ENCODE data around the gene SPSB1. TPM values are rescaled to one million over a fixed set of nuclear protein-coding genes. Genes with fewer than 3 reads are reported as not detected.
A peak's percentile ranks its signal among the peaks of the same experiment; 100 is the strongest.

The SPSB1 gene
- total RNA-seq, 1 donor: 23.2 TPM

GRCh38 chr1:9352377-9353134 lies 59.9 kb downstream of the SPSB1 start:
- Histone ChIP-seq H3K36me3 (ENCODE audit: insufficient read depth, low read length) (peaks cover 18% of the 10 kb centered on the region), H3K27ac (ENCODE audit: low read depth, low read length) (no peak overlapping the region), H3K27me3 (ENCODE audit: insufficient read depth, low read length) (no peaks in the 10 kb centered on the region), H3K4me2 (ENCODE audit: insufficient read depth, low read length) (no peak overlapping the region), H4K20me1 (ENCODE audit: insufficient read depth, low read length) (peaks cover 60% of the 10 kb centered on the region), H3K79me2 (ENCODE audit: insufficient read depth, low read length) (peaks cover 89% of the 10 kb centered on the region), H3K4me1 (ENCODE audit: insufficient read depth, low read length) (no peaks in the 10 kb centered on the region), H2AFZ (ENCODE audit: low read length) (no peak overlapping the region), H3K9me3 (ENCODE audit: low read depth, low read length) (no peaks in the 10 kb centered on the region), H3K4me3 (ENCODE audit: insufficient read depth, low read length) (no peak overlapping the region)
- DNase-seq (ENCODE audit: insufficient read length, low spot score, missing footprints): peak; percentile 74
- no peak for TF ChIP-seq CTCF (IDR thresholded peaks at IDR 0.05; ENCODE audit: extremely low read depth, low read depth, low read length)

- H3K36me3 ChIP-seq (ENCODE audit: insufficient read depth, low read length): peaks cover 20% of the 10 kb centered on the region
- no peak overlapping the region for H3K27ac ChIP-seq (ENCODE audit: low read depth, low read length)
- no peak overlapping the region for H3K4me3 ChIP-seq (ENCODE audit: insufficient read depth, low read length)
- peaks cover 84% of the 10 kb centered on the region for H3K79me2 ChIP-seq (ENCODE audit: insufficient read depth, low read length)
- no peaks in the 10 kb centered on the region for H3K9me3 ChIP-seq (ENCODE audit: low read depth, low read length)
- DNase-seq (ENCODE audit: insufficient read length, low spot score, missing footprints): no peak
- H3K4me2 ChIP-seq (ENCODE audit: insufficient read depth, low read length): no peak overlapping the region
- H2AFZ ChIP-seq (ENCODE audit: low read length): no peak overlapping the region
- H4K20me1 ChIP-seq (ENCODE audit: insufficient read depth, low read length): peaks cover 56% of the 10 kb centered on the region
- H3K4me1 ChIP-seq (ENCODE audit: insufficient read depth, low read length): no peaks in the 10 kb centered on the region
- TF ChIP-seq CTCF (IDR thresholded peaks at IDR 0.05; ENCODE audit: extremely low read depth, low read depth, low read length): no peak
- H3K27me3 ChIP-seq (ENCODE audit: insufficient read depth, low read length): no peaks in the 10 kb centered on the region
Observed at GRCh38 chr1:9355503-9355902, 62.8 kb downstream of the SPSB1 start.

- peaks cover 82% of the 10 kb centered on the region for H3K79me2 ChIP-seq (ENCODE audit: insufficient read depth, low read length)
- no peak overlapping the region for H3K27ac ChIP-seq (ENCODE audit: low read depth, low read length)
- H3K27me3 ChIP-seq (ENCODE audit: insufficient read depth, low read length): no peaks in the 10 kb centered on the region
- H3K4me1 ChIP-seq (ENCODE audit: insufficient read depth, low read length): no peaks in the 10 kb centered on the region
- no peak overlapping the region for H2AFZ ChIP-seq (ENCODE audit: low read length)
- H3K9me3 ChIP-seq (ENCODE audit: low read depth, low read length): no peaks in the 10 kb centered on the region
- peaks cover 20% of the 10 kb centered on the region for H3K36me3 ChIP-seq (ENCODE audit: insufficient read depth, low read length)
- H4K20me1 ChIP-seq (ENCODE audit: insufficient read depth, low read length): peaks cover 55% of the 10 kb centered on the region
- TF ChIP-seq CTCF (IDR thresholded peaks at IDR 0.05; ENCODE audit: extremely low read depth, low read depth, low read length): no peak
- H3K4me2 ChIP-seq (ENCODE audit: insufficient read depth, low read length): no peak overlapping the region
- no peak overlapping the region for H3K4me3 ChIP-seq (ENCODE audit: insufficient read depth, low read length)
- no peak for DNase-seq (ENCODE audit: insufficient read length, low spot score, missing footprints)
Observed at GRCh38 chr1:9356021-9356420, 63.3 kb downstream of the SPSB1 start.

GRCh38 chr1:9356829-9357466 lies 64.3 kb downstream of the SPSB1 start:
- Histone ChIP-seq H3K4me3 (ENCODE audit: insufficient read depth, low read length) (no peak overlapping the region), H3K27ac (ENCODE audit: low read depth, low read length) (no peak overlapping the region), H3K4me2 (ENCODE audit: insufficient read depth, low read length) (no peak overlapping the region), H3K4me1 (ENCODE audit: insufficient read depth, low read length) (no peaks in the 10 kb centered on the region), H3K36me3 (ENCODE audit: insufficient read depth, low read length) (peaks cover 20% of the 10 kb centered on the region), H3K79me2 (ENCODE audit: insufficient read depth, low read length) (peaks cover 81% of the 10 kb centered on the region), H3K9me3 (ENCODE audit: low read depth, low read length) (no peaks in the 10 kb centered on the region), H4K20me1 (ENCODE audit: insufficient read depth, low read length) (peaks cover 47% of the 10 kb centered on the region), H2AFZ (ENCODE audit: low read length) (no peak overlapping the region), H3K27me3 (ENCODE audit: insufficient read depth, low read length) (no peaks in the 10 kb centered on the region)
- TF ChIP-seq CTCF (IDR thresholded peaks at IDR 0.05; ENCODE audit: extremely low read depth, low read depth, low read length): no peak
- no peak for DNase-seq (ENCODE audit: insufficient read length, low spot score, missing footprints)
